ENCODE data around the gene ZC3H7B.
A peak's percentile ranks its signal among the peaks of the same experiment; 100 is the strongest.
"Not testable (repeated sequence)": the region's sequence is repeated elsewhere in the genome, so short reads cannot be mapped to it uniquely, and the experiment has no call there.

The ZC3H7B gene

DNA sequence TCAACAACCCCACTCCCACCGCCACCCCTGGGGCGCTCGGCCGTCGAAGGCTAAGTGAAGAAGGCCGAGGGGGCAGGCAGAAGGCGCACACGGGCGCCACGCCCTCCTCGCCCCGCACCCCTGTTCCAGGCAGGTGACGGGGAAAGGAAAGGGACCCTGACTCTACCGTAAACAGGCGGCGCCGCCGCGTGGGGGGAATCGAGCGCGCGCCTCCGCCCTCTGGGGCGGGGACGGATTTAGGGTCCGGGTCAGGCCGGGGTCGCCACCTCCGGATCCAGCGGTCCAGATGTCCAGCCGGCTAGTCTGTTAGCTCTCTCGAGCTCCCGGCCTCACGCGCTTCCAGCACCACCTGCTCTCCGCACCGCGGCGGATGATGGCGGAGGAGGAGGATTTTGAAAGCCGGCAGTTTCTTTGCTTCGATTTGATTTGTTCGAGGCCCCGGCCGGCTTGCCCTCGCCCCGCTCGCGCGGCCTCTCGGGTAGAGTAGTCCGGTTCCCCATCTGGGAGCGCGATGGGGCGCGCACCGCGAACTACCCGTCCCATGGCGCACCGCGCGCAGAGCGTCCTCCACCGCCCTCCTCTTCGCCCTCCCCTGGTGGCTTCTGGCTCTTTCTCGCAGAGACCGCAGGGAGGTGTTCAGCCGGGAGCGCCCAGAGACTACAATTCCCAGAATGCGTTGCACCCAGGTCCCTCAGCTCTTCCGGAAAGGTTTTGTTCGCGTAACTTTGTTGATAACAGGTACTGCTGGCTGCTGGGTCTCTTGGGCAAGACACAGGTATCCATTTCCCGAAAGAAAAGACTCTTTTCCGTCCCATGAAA is 15.3 kb upstream of the ZC3H7B start, which contains the start of gene RANGAP1:
RANGAP1 (minus strand) TSS at position 368 of the 819 bp plus-strand sequence. CDS start 5,143 bp downstream, outside the sequence.
- DNase-seq (ENCODE audit: low read depth in 2 of 2), result peak; percentile 84 to 93

DNA sequence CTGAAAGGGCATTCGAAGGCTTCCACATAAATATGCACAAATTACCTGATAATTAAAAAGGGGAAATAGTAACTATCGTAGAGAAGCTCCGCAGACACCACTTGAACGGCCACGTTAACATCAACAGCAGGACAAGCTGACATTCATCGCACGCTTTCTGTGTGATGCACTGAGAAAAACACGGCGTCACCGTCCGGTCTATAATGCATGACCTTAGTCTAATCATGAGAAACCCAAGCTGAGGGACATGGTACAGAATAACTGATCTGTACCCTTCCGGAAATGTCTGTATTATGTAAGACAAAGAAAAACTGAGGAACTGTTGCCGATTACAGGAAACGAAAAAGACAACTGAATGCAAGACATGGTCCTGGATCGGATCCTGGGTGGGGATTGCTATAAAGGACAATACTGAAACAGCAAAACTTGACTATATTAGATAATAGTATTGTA is 14.7 kb upstream of the ZC3H7B start:
- DNase-seq (ENCODE audit: low read depth in 2 of 2), result peak in 1 of 2 donors; percentile 19

DNA sequence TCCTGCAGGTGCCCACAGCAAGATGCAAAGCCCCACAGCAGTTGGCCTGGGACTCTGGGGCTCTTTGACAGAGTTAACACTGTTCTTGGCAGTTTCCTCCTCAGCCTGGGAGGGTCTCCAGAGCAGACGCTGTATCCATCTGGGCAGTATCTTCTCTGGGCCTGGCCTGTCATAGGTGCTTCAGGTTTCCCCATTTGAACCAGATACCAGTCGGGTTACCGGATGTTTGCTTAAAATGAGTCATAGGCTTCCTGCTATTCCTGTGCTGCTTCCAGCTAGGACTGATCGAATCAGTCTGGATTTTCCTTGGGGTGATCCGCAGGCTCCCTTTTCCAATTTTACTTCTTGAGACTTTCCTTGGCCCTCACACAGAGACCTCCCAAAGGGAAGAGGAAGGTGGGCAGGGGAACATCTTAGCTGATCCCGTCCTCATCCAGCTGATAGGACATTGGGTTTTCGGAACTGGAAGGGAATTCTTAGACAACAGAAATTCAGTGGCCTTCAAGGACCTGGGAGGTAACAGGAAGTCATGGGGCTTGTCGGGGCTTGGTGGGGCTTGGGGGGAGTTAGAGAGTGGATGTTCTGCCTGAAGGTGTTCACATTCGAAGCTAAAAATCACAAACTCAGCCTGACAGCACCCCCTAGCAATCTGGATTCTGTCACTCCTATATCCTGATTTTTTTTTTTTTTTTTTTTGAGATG is 12.9 kb upstream of the ZC3H7B start:
- DNase-seq (ENCODE audit: low read depth in 2 of 2), result no peak

DNA sequence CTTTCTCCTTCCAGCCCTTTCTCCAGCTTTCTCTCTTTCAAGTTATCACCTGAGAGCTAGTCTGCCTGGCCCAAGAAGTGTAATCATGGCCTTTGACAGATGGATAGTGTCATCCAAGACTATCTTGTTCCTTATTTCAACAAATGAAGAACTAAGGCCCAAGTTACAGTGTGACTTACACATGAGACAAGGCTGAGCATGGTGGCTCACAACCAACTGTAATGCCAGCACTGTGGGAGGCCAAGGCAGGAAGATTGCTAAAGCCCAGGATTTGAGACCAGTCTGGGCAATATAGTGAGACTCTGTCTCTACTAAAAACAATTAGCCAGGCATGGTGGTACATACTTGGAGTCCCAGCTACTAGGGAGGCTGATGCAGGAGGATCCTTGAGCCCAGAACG is 11.7 kb upstream of the ZC3H7B start:
- DNase-seq (ENCODE audit: low read depth in 2 of 2), result no peak

DNA sequence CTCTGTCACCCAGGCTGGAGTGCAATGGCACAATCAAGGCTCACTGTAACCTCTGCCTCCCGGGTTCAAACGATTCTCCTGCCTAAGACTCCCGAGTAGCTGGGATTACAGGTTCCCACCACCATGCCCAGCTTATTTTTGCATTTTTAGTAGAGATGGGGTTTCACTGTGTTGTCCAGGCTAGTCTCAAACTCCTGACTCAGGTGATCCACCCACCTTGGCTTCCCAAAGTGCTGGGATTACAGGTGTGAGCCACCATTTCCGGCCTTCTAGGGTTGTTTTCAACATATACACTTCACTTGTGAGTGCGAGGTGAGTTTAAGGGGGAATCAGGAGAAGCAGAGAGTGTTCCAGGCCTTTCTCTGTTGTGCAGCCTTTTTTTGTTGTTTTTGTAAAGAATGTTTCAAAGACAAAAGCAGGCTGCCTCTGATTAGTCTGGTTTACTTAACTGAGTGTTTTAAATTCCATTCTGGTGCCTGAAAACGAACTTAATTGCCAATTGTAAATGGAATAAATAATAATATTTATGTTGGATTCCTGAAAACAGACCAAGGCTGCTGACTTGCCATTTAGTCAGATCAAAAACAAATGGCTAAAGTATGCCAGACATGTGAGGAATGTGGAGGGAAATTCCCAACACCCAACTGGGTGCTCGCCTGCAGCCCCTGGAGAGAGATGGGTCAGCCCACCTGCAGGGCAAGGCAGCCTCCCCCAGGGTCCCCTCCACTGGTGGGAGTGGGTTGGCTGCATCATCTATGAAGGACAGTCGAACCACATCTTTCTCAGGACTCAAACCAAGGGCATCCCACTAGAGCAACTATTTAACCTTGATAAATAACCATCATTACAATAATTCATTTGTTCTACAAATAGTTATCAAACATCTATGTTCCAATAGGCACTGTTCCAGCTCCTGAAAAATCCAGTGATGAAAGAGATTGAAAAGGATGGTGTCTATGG is 10.8 kb upstream of the ZC3H7B start:
- DNase-seq (ENCODE audit: low read depth in 2 of 2), result no peak

DNA sequence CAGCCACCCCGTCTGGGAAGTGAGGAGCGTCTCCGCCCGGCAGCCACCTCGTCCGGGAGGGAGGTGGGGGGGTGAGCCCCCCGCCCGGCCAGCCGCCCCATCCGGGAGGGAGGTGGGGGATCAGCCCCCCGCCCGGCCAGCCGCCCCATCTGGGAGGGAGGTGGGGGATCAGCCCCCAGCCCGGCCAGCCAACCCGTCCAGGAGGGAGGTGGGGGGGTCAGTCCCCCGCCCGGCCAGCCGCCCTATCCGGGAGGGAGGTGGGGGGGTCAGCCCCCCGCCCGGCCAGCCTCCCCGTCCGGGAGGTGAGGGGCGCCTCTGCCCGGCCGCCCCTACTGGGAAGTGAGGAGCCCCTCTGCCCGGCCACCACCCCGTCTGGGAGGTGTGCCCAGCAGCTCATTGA is 6.5 kb upstream of the ZC3H7B start:
- DNase-seq (ENCODE audit: low read depth in 2 of 2), result not testable (repeated sequence)

DNA sequence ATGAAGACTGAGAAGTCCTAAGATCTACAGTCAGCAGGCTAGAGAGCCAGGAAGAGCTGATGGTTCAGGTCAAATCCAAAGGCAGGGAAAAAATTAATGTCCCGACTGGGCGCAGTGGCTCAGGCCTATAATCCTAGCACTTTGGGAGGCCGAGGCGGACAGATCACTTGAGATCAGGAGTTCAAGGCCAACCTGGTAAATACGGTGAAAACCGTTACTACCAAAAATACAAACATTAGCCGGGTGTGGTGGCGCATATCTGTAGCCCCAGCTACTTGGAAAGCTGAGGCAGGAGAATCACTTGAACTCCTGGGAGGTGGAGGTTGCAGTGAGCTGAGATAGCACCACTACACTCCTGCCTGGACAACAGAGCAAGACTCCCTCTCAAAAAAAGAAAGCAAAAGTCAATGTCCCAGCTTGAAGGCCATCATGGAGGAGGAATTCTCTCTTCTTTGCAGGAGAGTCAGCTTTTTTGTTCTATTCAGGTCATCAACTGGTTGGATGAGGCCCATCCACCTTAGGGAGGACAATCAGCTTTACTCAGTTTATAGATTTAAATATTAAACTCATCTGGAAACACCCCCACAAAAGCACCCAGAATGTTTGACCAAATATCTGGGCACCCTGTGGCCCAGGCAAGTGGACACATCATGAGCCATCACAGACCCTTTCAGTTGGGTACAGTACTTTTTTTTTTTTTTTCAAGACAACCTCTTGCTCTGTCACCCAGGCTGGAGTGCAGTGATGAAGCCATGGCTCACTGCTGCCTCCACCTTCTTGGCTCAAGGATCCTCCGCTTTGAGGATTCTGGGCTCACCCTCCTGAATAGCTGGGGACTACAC is 4.3 kb upstream of the ZC3H7B start:
- no peak for DNase-seq (ENCODE audit: low read depth in 2 of 2)

DNA sequence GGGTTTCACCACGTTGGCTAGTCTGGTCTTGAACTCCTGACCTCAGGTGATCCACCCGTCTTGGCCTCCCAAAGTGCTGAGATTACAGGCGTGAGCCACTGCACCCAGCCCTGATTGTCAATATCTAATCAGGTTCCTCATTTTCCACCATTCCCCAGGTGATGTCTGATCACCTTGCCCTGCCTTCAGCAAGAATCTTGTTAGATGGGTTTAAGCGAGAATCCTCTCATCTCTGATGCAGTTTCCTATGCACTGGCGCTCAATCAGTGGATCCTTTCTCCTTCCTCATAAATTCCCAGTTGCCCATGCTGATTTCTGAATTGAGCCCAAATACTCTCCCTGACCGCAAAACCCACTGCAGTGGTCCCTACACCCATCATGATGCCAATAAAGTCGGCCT is 664 bp upstream of the ZC3H7B start:
- no peak for DNase-seq (ENCODE audit: low read depth in 2 of 2)

DNA sequence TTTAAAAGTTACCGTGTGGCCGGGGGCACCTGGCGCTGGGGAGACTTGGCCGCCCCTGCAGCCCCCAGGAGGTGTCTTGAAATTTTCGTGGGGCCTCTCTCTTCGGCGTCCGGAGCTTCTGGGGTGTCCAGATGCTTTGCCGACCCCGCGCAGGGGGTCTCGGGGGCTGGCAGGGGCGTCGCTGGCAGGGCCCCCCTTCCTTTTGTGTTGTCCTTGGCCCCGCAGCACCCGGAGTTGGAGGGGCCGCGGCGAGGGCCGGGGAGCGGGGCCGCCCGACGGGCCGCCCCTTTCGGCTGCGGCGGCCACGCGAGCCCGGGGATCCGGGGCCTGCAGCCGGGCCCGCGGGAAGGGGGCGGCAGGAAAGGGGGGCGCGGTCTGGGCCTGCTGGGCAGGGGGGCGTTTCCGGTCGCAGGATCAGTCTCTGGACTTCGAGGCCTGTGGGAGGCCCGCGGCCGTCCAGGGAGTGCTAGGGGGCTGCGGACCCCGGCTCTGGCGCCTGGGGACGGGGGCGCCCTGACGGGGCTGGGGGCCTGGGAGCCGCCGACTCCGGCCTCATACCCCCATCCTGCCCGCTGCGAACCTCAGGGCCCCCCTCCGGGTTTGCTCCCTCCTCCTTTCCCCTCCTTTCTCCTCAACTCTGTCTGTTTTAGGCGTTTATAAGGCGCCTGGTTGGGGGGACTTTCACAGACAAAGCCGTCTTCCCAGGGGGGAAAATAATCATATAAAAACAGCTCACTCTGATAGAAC is 869 bp downstream of the ZC3H7B start:
- no peak for DNase-seq (ENCODE audit: low read depth in 2 of 2)

DNA sequence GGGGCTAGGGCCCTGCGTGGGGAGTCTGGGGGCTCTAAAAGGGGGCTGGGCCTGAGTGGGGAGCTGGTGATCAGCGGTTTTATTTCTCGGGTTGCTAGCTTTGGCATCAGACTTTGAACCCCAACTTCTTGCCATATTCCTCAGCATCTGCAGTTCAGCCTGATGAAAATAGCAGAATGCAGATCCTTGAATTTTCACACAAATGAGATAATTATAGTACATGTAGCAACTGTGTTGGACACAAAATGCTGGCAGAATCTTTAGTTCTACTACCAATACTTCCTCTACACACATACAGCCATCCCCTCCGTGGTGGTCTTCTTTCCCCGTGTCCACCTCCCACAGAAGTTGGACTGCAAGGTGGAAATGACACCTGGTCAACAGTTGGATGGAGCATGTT is 1.5 kb downstream of the ZC3H7B start:
- DNase-seq (ENCODE audit: low read depth in 2 of 2), result no peak

DNA sequence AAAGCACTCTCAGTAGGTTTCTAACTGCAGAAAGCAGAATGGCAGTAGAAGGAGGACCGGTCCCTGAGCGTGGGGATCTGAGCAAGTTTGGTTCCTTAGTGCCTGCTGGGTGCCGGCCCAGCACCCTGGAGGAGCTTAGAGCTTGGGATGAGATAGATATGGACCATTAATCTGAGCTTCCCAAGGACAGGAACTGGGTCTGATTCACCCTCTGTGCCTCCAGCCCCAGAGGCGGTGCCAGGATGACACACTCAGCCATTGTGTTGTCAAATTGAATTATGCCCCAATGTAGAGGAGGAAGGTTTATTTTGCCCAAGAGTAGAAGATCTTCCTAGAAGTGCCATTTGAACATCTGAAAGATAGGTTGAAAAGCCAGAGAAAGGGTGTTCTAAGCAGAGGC is 4.3 kb downstream of the ZC3H7B start:
- DNase-seq (ENCODE audit: low read depth in 2 of 2), result no peak

DNA sequence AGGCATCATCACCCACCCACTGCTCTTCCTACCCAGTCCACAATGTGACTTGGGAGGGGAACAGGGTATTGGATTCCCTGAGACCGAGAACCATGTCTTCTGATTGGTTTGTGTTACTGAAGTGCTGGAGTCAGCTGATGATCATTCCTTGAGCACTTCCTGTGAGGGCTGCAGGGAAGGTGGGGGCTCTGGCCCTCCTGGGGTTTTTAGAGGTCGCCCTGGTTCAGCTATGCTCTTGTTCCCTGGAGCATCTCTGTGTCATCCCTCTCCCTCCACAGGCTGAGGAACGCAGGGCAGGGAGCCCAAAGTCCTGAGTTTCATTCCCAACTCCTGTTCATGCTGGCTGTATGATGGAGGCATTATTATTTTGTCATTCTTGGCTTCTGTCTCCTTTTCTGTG is 6.7 kb downstream of the ZC3H7B start:
- no peak for DNase-seq (ENCODE audit: low read depth in 2 of 2)

DNA sequence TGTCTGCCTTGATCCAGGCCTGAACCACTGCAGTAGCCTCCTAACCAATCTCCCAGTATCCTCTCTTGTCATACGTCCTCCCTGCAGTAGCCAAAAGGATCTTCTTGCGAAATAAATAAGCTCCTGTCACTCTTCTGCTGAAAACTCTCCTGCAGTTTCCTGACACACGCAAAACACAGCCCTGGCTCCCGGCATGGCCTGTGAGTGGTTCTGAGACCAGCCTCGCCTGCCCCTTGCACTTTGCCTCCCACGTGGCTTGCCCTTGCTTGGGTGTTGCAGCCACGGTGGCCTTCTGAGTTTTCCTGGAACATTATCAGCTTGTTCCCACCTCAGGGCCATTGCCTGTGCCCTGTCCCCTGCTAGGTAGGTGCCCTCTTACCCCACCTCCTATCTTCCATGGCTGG is 7.2 kb downstream of the ZC3H7B start:
- no peak for DNase-seq (ENCODE audit: low read depth in 2 of 2)

DNA sequence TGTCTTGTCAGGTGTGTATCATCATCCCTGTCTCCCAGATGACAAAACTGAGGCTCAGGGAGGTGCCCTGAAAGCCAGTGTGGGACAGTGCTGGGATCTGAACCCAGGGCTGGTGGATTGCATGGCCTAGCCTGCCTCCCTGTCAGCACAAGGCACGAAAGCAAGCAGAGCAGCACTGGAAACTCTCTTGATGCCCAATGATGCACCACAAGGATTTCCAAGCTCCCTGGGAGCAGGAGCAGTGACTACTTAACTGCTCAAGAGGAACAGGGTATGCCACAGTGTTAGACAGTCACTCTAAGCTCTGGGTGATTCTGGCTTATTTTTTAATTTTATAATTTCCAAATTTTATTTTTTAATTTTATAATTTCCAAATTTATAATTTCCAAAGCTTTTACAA is 9.0 kb downstream of the ZC3H7B start:
- DNase-seq (ENCODE audit: low read depth in 2 of 2), result no peak

DNA sequence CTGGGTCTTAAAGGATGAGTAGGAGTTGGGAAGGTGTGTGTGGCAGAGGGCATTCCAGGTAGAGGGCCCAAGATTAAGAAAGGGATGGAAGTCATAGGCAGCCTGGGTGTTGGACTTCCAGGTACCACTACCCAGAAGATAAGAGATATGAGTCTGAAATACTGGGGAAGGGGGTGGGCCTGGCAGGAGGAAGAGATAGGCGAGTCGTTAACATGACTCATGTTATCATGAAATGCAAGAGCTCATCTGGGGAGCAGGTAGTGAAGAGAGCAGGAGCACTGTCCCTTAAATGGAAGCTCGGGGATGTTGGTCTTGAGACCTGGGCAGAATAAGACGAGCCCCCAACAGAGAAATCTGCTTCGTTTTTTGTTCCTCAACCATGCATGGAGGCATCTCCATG is 10.2 kb downstream of the ZC3H7B start:
- DNase-seq (ENCODE audit: low read depth in 2 of 2), result no peak

DNA sequence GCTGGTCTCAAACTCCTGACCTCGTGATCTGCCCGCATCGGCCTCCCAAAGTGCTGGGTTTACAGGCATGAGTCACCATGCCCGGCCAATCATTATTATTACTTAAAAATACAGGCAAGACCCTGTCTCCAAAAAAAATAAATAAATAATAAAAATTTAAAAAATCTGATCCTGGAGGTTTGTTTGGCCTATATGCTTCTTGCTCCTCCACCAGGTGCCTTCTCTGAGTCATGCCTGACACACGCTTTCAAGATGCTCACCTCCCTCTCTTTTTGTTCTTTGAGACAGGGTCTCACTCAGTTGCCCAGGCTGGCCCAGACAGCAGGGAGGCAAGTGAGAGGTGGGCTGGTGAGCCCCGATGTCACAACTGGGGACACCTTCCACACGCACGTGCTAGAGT is 13.5 kb downstream of the ZC3H7B start:
- no peak for DNase-seq (ENCODE audit: low read depth in 2 of 2)

DNA sequence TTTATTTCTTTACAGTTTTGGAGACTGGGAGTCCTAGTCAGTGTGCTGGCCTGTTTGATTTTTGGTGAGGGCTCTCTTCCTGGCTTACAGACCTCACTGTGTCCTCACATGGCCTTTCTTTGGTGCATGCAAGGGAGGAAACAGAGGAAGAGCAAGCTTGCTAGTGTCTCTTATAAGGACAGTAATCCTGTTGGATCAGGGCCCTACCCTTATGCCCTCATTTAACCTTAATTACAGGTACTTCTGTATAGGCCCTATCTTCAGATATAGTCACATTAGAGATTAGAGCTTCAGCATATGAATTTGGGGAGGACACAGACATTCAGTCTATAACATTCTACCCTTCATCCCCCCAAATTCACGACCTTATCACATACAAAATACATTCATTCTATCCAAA is 14.3 kb downstream of the ZC3H7B start:
- DNase-seq (ENCODE audit: low read depth in 2 of 2), result no peak

DNA sequence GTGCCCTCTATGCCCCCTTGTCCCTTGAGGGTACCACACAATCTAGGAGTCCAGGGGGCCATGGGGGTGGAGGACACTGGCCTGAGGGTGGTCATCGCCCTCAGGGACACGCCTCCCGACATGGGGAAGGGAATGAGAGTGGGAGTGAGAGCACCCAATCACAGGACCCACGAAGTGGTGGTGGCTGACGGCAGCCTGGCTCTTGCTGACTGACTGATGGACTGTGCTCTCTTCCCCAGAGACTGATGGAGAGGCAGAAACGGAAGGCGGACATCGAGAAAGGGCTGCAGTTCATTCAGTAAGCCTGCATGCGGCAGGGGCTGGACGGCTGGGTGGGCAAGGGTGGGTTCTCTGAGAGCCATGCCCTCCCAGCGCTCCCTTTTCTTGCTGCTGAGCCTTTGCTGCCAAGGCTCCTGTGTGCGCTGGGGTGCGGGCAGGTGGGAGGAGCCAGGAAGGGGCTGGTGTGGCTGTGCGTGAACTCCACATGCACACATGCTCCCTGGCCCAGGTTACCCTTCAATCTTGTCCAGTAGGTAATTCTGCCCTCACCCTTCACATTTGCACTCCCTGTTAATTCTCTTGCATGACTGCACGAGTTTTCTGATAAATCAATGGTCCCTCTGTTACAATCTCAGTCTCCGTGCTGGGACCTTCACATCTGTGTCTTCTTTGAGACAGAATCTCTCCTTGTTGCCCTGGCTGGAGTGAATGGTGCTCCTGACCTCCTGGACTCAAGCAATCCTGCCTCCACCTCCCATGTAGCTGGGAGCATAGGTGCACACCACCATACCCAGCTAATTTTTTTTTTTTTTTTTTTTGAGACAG is 19.3 kb downstream of the ZC3H7B start:
- no peak for DNase-seq (ENCODE audit: low read depth in 2 of 2)

DNA sequence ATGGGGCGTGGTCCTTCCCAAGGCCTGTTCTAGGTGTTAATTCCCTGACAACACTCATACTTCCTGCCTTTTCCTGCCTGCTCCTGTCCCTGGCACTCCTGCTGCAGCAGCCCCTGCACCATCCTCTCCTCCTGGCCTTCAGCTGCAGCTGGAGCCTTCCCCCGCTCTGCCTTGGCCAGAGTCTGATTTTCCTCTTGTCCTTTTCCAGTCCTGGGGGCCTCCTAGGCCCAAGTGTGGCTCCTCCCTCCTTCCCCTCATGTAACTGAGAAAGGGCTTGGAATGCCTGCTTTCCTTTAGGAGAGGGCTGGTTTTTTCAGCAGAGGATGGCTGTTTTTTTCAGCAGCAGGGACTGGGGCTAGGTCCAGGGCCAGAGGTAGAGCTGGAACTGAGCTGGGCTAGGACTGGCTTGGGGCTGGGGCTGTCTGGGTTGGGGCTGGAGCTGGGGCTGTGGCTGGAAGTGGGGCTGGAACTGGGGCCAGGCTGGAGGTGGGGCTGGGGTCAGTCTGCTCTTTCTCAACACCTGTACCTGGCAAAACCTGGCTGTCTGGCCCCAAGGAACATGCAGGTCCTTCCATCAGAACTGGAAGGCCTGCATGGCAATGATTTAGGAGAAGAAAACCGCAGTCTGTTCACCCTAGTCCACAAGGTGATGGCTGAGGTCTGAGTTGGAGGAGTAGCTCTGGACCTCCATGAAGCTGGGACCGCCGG is 23.6 kb downstream of the ZC3H7B start:
- no peak for DNase-seq (ENCODE audit: low read depth in 2 of 2)
